Smooth muscle cell (in vitro differentiated cells): ENCODE measurements around the gene CD63. TPM values are rescaled to one million over a fixed set of nuclear protein-coding genes. Genes with fewer than 3 reads are reported as not detected.
A peak's percentile ranks its signal among the peaks of the same experiment; 100 is the strongest.

Source experiments
- DNase-seq: peaks from one replicate; lab custom pipeline; 2025; ENCODE audit not compliant: unreplicated experiment; lab: John Stamatoyannopoulos, UW
- H2AFZ ChIP-seq: fragments of 200-600 bp; sonication (generic); 2 replicates; pipeline ENCODE4 v1.6.0; 2016; ENCODE audit warnings: antibody characterized with exemption, low read depth, mild to moderate bottlenecking
- H3F3A ChIP-seq: fragments of 200-600 bp; sonication (generic); 2 replicates; pipeline ENCODE4 v1.6.0; 2017; ENCODE audit warnings: antibody characterized with exemption, low read depth
- H3K27ac ChIP-seq: fragments of 200-600 bp; sonication (generic); 2 replicates; pipeline ENCODE4 v1.5.1; 2016; ENCODE audit warnings: low read depth, mild to moderate bottlenecking
- H3K27me3 ChIP-seq: fragments of 200-600 bp; sonication (generic); 2 replicates; pipeline ENCODE4 v1.6.1; 2016; ENCODE audit warnings: low read depth, mild to moderate bottlenecking
- H3K36me3 ChIP-seq: fragments of 200-600 bp; sonication (generic); 2 replicates; pipeline ENCODE4 v1.5.1; 2016; ENCODE audit warnings: low read depth
- H3K4me1 ChIP-seq: fragments of 200-600 bp; sonication (generic); 2 replicates; pipeline ENCODE4 v1.5.1; 2016; ENCODE audit warnings: low read depth
- H3K4me2 ChIP-seq: fragments of 200-600 bp; sonication (generic); 2 replicates; pipeline ENCODE4 v1.6.0; 2016; ENCODE audit warnings: mild to moderate bottlenecking
- H3K4me3 ChIP-seq: fragments of 200-600 bp; sonication (generic); 2 replicates; pipeline ENCODE4 v1.5.1; 2016; ENCODE audit warnings: mild to moderate bottlenecking
- H3K79me2 ChIP-seq: fragments of 200-600 bp; sonication (generic); 2 replicates; pipeline ENCODE4 v1.6.0; 2016; ENCODE audit warnings: low read depth, mild to moderate bottlenecking
- H3K9ac ChIP-seq: fragments of 200-600 bp; sonication (generic); 2 replicates; pipeline ENCODE4 v1.6.0; 2016; ENCODE audit warnings: low read depth
- H3K9me3 ChIP-seq: fragments of 200-600 bp; sonication (generic); replicated peaks from 2 replicates; pipeline ENCODE4 v1.5.1; 2016; ENCODE audit warnings: low read depth
- H4K20me1 ChIP-seq: fragments of 200-600 bp; sonication (generic); 2 replicates; pipeline ENCODE4 v1.6.0; 2016; ENCODE audit warnings: low read depth
- WGBS: methylation state at CpG from one replicate; pipeline ENCODE4 v1.1.7; 2016; ENCODE audit warnings: low lambda C conversion rate; 5-methylcytosine and 5-hydroxymethylcytosine counted together
- polyA plus RNA-seq: library from polyadenylated mRNA; unstranded; fragments of >200 nt; fragmentation: Nextera tagmentation; extraction: Ambion mirVana; gene quantifications from 2 replicates; pipeline ENCODE4 v1.2.1, GENCODE V29; 2016
- total RNA-seq: library from RNA; depleted of rRNA; stranded (reverse); fragments of >200 nt; gene quantifications from 2 replicates; pipeline ENCODE4 v1.2.3, GENCODE V29; 2014
- TF ChIP-seq, protein P1 (sequence below): fragments of 200-600 bp; sonication (generic); IDR thresholded peaks from 2 replicates; pipeline ENCODE4 v1.5.1; 2017; ENCODE audit warnings: borderline replicate concordance, mild to moderate bottlenecking, antibody characterized with exemption; ENCODE audit not compliant: insufficient read depth, poor library complexity, severe bottlenecking

The CD63 gene
- total and polyA plus RNA-seq, 2 experiments from 2014 or later: 1,107 to 2,317 TPM

DNA sequence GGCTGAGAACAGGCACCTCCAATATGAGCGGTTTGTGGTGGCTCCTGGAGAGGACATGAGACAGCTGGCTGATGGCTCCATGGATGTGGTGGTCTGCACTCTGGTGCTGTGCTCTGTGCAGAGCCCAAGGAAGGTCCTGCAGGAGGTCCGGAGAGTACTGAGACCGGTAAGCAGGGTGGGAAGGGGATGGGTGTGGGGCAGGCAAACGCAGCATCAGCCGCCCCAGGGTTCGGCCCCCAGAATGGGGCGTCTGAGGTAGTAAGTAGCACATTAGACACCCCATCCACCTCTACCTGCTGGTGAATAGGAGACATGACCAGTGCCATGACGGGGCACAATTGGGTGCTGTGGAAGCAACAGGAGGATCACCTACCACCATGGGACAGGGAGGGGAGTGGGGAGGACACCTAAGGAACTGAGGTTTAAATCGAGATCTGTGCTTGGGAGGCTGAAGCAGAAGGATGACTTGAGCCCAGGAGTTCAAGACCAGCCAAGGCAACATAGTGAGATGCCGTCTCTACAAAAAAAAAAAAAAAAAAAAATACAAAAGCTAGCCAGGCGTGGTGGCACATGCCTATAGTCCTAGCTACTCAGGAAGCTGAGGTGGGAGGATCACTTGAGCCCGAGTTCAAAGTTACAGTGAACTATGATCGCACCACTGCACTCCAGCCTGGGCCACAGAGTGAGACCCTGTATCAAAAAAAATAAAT, 46.6 kb downstream of the CD63 start:
- Histone ChIP-seq H3K79me2 (no peaks in the 10 kb centered on the region), H3F3A (no peaks in the 10 kb centered on the region), H3K9me3 (no peaks in the 10 kb centered on the region), H3K4me2 (no peak overlapping the region), H3K4me1 (peaks cover 10% of the 10 kb centered on the region), H4K20me1 (no peaks in the 10 kb centered on the region), H3K36me3 (no peaks in the 10 kb centered on the region), H2AFZ (no peak overlapping the region), H3K27ac (no peak overlapping the region), H3K27me3 (no peaks in the 10 kb centered on the region), H3K4me3 (peak overlapping the region; percentile 40), H3K9ac (no peak overlapping the region)
- DNase-seq: no peak
- WGBS: 89% methylated on average over 13 of the region's 13 CpGs
- TF ChIP-seq, protein P1, sequence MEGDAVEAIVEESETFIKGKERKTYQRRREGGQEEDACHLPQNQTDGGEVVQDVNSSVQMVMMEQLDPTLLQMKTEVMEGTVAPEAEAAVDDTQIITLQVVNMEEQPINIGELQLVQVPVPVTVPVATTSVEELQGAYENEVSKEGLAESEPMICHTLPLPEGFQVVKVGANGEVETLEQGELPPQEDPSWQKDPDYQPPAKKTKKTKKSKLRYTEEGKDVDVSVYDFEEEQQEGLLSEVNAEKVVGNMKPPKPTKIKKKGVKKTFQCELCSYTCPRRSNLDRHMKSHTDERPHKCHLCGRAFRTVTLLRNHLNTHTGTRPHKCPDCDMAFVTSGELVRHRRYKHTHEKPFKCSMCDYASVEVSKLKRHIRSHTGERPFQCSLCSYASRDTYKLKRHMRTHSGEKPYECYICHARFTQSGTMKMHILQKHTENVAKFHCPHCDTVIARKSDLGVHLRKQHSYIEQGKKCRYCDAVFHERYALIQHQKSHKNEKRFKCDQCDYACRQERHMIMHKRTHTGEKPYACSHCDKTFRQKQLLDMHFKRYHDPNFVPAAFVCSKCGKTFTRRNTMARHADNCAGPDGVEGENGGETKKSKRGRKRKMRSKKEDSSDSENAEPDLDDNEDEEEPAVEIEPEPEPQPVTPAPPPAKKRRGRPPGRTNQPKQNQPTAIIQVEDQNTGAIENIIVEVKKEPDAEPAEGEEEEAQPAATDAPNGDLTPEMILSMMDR: no peak

- Histone ChIP-seq H3K27me3 (no peaks in the 10 kb centered on the region), H2AFZ (no peak overlapping the region), H3K36me3 (no peaks in the 10 kb centered on the region), H3F3A (no peaks in the 10 kb centered on the region), H3K9ac (no peak overlapping the region), H3K79me2 (no peaks in the 10 kb centered on the region), H4K20me1 (no peaks in the 10 kb centered on the region), H3K27ac (no peak overlapping the region), H3K4me1 (peaks cover 10% of the 10 kb centered on the region), H3K4me3 (peak overlapping the region; percentile 40), H3K9me3 (no peaks in the 10 kb centered on the region), H3K4me2 (peak overlapping the region; percentile 51)
- WGBS: 34% methylated on average over 16 of the region's 17 CpGs
- no peak for DNase-seq
- TF ChIP-seq, protein P1: peak; percentile 12
These were observed 47.4 kb downstream of the CD63 start for GRCh38 chr12:55681142-55682077.

- DNase-seq: no peak
- no peak overlapping the region for H2AFZ ChIP-seq
- H3K36me3 ChIP-seq: no peaks in the 10 kb centered on the region
- H3K27me3 ChIP-seq: peaks cover 2% of the 10 kb centered on the region
- no peak overlapping the region for H3K4me3 ChIP-seq
- 94% methylated on average over 5 of the region's 5 CpGs for WGBS
- TF ChIP-seq, protein P1: no peak
- H3F3A ChIP-seq: no peaks in the 10 kb centered on the region
- H3K27ac ChIP-seq: no peak overlapping the region
- no peak overlapping the region for H3K4me2 ChIP-seq
- no peaks in the 10 kb centered on the region for H4K20me1 ChIP-seq
- H3K9ac ChIP-seq: no peak overlapping the region
- H3K79me2 ChIP-seq: no peaks in the 10 kb centered on the region
- H3K9me3 ChIP-seq: no peaks in the 10 kb centered on the region
- H3K4me1 ChIP-seq: peaks cover 10% of the 10 kb centered on the region
These were observed 49.1 kb downstream of the CD63 start for GRCh38 chr12:55679691-55680090.
